Activated T-helper 2 cell treated with anti-CD3 and anti-CD28 coated beads, Interferon-gamma antibody, Interleukin-2, Interleukin-4, amounts not matched to agents 10 μg/mL and 5 μg/mL and 100 μg/mL, durations not matched to agents 14 hours and 24 hours and 36 hours (primary cell): ENCODE data around the gene NIT2. TPM values are rescaled to one million over a fixed set of nuclear protein-coding genes. Genes with fewer than 3 reads are reported as not detected.

ENCODE experiments used
- DNase-seq: peaks from one replicate; pipeline ENCODE4 v3.0.0; 2021; ENCODE audit warnings: low spot score
- H3K27ac Mint-ChIP-seq: one replicate; pipeline ENCODE4 v1.8.0; 2021; ENCODE audit warnings: mixed read lengths
- H3K27me3 Mint-ChIP-seq: one replicate; pipeline ENCODE4 v1.8.0; 2021; ENCODE audit warnings: low read depth, mixed read lengths
- H3K36me3 Mint-ChIP-seq: one replicate; pipeline ENCODE4 v1.8.0; 2021; ENCODE audit warnings: low read depth, mixed read lengths
- H3K4me1 Mint-ChIP-seq: one replicate; pipeline ENCODE4 v1.8.0; 2021; ENCODE audit warnings: low read depth, mixed read lengths
- H3K4me3 Mint-ChIP-seq: one replicate; pipeline ENCODE4 v1.8.0; 2021; ENCODE audit warnings: low read depth, mild to moderate bottlenecking, moderate library complexity, mixed read lengths
- H3K9me3 Mint-ChIP-seq: one replicate; pipeline ENCODE4 v1.8.0; 2021; ENCODE audit warnings: mixed read lengths
- intact Hi-C: fragments of 100-400 bp; cut with micrococcal nuclease; formaldehyde crosslinking; loops from one replicate; pipeline ENCODE4 v1.15.1; 2023
- total RNA-seq: library from RNA; stranded (reverse); gene quantifications from 2 replicates; pipeline ENCODE4 v1.2.3, GENCODE V29; 2022

The NIT2 gene
- total RNA-seq, 1 donor from 2014 or later: 73.7 TPM

GRCh38 chr3:100376301-100376700, 41.7 kb downstream of the NIT2 start:
- no peaks in the 10 kb centered on the region for H3K9me3 Mint-ChIP-seq
- H3K36me3 Mint-ChIP-seq: peaks cover 72% of the 10 kb centered on the region
- intact Hi-C loops: no loop called here
- H3K4me3 Mint-ChIP-seq: no peak overlapping the region
- H3K27me3 Mint-ChIP-seq: no peaks in the 10 kb centered on the region
- H3K4me1 Mint-ChIP-seq: no peaks in the 10 kb centered on the region
- DNase-seq: no peak
- no peak overlapping the region for H3K27ac Mint-ChIP-seq

DNA sequence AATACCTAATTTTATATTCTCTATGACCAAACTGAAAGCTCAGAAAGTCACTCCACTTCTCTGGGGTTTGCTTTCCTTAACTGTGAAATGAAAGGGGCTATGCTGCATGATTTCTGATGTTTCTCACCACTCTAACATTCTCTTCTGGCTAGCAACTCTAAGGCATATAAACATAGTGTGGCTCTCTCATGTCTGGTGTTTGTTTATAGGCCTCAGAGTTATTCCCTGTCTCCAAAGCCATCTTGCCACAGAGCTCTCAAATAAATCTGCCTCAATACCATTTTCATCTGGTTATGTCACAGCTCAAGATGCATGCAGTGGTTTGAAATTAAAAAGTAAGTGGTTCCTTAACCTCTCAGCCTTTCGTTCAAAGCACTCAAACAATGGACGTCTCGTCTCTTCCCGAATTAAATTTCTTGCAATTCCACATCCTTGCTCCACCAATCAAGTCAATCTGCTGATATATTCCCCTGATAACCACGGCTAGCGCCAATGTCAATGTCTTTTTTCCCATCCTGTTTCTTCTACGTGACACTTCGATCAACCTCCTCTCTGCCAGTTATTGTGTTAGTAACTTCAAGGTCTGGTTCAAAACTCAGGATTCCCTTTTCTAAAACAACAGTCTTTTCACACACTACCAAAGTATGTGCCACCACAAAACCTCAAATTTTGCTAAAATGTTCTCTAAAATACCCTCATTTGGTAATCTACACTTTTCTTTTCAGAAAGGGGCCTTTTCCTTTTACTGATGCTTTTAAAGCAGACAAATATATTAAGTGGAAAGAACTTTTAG, 50.4 kb downstream of the NIT2 start:
- peaks cover 7% of the 10 kb centered on the region for H3K4me1 Mint-ChIP-seq
- H3K27ac Mint-ChIP-seq: no peak overlapping the region
- DNase-seq: no peak
- H3K4me3 Mint-ChIP-seq: no peak overlapping the region
- peaks cover 15% of the 10 kb centered on the region for H3K9me3 Mint-ChIP-seq
- peaks cover 76% of the 10 kb centered on the region for H3K36me3 Mint-ChIP-seq
- no peaks in the 10 kb centered on the region for H3K27me3 Mint-ChIP-seq
- intact Hi-C loops: no loop called here

GRCh38 chr3:100386437-100387074, 52.0 kb downstream of the NIT2 start:
- H3K4me1 Mint-ChIP-seq: peaks cover 6% of the 10 kb centered on the region
- H3K27me3 Mint-ChIP-seq: no peaks in the 10 kb centered on the region
- H3K27ac Mint-ChIP-seq: no peak overlapping the region
- H3K9me3 Mint-ChIP-seq: peaks cover 15% of the 10 kb centered on the region
- intact Hi-C loops: no loop called here
- no peak overlapping the region for H3K4me3 Mint-ChIP-seq
- DNase-seq: no peak
- H3K36me3 Mint-ChIP-seq: peaks cover 70% of the 10 kb centered on the region

DNA sequence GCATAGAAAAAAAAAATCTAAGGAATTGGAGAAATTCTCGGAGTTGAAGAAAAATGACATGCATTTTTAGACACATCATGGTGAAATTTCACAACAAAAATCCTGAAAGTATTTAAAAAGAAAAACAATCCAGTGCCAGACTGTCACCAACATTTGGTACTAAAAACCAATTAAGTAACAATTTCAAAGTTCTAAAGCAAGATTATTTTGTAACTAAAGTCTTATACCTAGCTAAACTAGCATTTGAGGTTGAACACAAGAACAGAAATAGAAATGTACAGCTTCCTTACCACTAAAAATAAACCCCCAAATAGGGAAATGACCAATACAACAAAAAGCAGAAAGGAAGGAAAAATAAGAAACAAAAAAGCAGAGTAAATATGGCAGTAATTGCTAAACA, 54.5 kb downstream of the NIT2 start:
- peaks cover 66% of the 10 kb centered on the region for H3K36me3 Mint-ChIP-seq
- H3K27ac Mint-ChIP-seq: no peak overlapping the region
- peaks cover 5% of the 10 kb centered on the region for H3K4me1 Mint-ChIP-seq
- no peak overlapping the region for H3K4me3 Mint-ChIP-seq
- intact Hi-C loops: no loop called here
- DNase-seq: no peak
- H3K27me3 Mint-ChIP-seq: no peaks in the 10 kb centered on the region
- peaks cover 15% of the 10 kb centered on the region for H3K9me3 Mint-ChIP-seq

GRCh38 chr3:100395679-100396431, 61.3 kb downstream of the NIT2 start:
- intact Hi-C loops: no loop called here
- peaks cover 27% of the 10 kb centered on the region for H3K4me1 Mint-ChIP-seq
- peak overlapping the region; percentile 30 for H3K27ac Mint-ChIP-seq
- no peak overlapping the region for H3K4me3 Mint-ChIP-seq
- no peak for DNase-seq
- H3K9me3 Mint-ChIP-seq: no peaks in the 10 kb centered on the region
- H3K27me3 Mint-ChIP-seq: no peaks in the 10 kb centered on the region
- peaks cover 36% of the 10 kb centered on the region for H3K36me3 Mint-ChIP-seq

DNA sequence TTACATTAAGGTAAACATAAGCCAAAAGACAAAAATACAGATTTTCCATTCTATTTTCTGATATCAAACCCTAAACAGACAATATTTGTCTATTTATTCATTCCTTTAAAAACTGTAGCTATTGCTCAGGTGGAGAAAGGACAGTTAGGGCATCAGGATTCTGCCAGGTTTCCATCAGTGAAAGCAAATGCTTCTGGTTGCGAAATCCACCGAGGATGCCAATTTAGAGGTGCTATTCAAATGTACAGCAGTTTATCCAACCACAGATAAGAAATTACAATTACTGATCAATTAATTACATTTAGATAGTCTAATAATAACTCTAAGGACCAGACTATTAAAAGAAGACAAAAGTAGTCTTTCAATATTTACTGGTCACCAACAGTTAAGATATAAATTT, 62.4 kb downstream of the NIT2 start:
- intact Hi-C loops: no loop called here
- peaks cover 34% of the 10 kb centered on the region for H3K36me3 Mint-ChIP-seq
- H3K4me3 Mint-ChIP-seq: no peak overlapping the region
- no peaks in the 10 kb centered on the region for H3K27me3 Mint-ChIP-seq
- no peaks in the 10 kb centered on the region for H3K9me3 Mint-ChIP-seq
- H3K4me1 Mint-ChIP-seq: peaks cover 28% of the 10 kb centered on the region
- H3K27ac Mint-ChIP-seq: no peak overlapping the region
- DNase-seq: no peak

DNA sequence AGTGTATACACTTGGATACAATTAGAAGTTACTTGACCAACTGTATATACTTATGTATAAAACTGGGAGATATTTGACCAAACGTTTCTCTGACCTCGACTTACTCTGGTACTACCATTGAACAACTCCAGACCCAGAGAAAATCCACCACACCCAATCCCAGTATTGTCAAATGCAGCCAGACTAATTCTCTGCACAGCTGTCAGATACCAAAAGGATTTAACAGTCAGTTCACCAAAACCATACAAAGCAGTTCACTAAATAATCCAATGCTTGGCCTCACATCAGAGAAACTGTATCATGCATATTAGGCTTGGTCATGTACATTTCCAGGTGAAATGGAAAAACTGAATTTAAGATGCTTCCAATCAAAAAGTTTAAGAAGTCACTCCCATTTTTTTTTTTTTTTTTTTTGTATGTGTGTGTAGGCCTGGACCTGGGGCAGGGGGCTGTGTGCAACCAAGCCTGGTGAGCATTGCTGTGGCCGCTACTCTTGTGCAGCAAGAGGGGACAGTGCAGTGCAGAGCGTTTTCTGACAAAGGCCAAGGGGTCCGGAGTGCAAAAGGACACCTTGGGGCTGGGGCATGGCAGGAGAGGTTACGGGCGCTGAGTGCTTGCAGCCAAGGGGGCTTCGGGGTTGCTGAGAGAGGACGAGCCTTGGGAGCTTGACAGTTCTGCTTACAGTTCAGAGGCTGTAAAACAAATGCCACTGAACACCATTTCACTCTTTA, 64.9 kb downstream of the NIT2 start:
- Mint-ChIP-seq H3K27ac (peak overlapping the region; percentile 78), H3K4me3 (peak overlapping the region; percentile 90), H3K9me3 (peaks cover 3% of the 10 kb centered on the region), H3K27me3 (no peaks in the 10 kb centered on the region), H3K36me3 (peaks cover 31% of the 10 kb centered on the region), H3K4me1 (peaks cover 39% of the 10 kb centered on the region)
- intact Hi-C loops: loop anchor here (2.0 to 10.0 kb wide), 9 partner anchors 82 to 1845 kb away; partner anchors contain the start of genes PCNP and ZBTB11
- DNase-seq: no peak

- H3K27me3 Mint-ChIP-seq: no peaks in the 10 kb centered on the region
- DNase-seq: peak; percentile 34
- peaks cover 42% of the 10 kb centered on the region for H3K4me1 Mint-ChIP-seq
- H3K4me3 Mint-ChIP-seq: peak overlapping the region; percentile 90
- intact Hi-C loops: loop anchor here (2.0 to 10.0 kb wide), 9 partner anchors 83 to 1846 kb away; partner anchors contain the start of genes PCNP and ZBTB11
- H3K9me3 Mint-ChIP-seq: peaks cover 8% of the 10 kb centered on the region
- peaks cover 35% of the 10 kb centered on the region for H3K36me3 Mint-ChIP-seq
- H3K27ac Mint-ChIP-seq: peak overlapping the region; percentile 78
Measured at GRCh38 chr3:100400419-100400779, 65.8 kb downstream of the NIT2 start.

DNA sequence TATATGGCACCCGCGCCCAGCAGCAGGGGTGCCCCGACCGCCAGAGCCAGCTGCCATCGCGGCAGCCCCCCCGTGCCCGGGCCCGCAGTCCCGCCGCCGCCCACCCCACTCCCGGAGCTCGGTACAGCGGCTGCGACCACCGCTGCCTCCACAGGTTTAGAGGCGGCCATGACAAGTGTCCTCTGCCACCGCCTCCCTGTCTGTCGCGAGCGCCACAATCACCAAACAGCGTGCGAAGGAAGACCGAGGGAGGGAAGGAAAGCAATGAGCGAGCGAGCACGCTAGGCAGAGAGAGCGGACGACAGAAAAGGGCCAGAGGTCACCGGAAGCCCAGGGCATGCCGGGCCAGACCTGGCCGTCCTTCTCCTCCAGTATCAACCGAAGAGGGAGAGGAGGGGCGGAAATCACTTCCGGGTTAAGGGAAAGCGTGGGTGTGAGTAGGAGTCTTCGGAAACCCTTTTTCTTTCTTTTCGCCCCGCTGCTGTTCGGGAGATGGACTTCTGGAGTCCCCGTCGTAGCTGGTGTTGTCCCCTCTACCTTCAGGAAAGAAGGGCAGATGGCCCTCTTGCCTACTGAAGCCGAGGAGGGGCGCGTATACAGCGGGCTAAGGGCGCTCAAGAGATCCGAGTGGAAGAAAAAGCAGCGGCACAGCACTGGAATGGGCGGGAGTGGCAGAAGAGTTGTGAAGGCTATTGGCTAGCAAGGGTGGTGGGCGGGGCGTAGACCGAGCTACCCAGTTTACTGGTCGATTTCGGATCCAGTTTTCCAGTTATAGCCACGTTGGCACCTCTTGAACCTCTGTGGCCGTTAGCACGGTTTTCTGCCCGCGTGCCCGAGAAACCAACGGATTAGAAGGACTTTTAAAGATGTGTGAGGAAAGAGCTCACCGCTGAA, 66.5 kb downstream of the NIT2 start, which contains the start of the genes LNP1 and TOMM70:
Gene LNP1, plus strand, starts transcription at position 760 of the 894 bp plus-strand sequence. CDS start 28,191 bp downstream, outside the sequence.
Gene TOMM70, minus strand, starts transcription at position 310 of the 894 bp plus-strand sequence. Its CDS starts 140 bp downstream, at position 170.
- peaks cover 41% of the 10 kb centered on the region for H3K4me1 Mint-ChIP-seq
- peaks cover 13% of the 10 kb centered on the region for H3K9me3 Mint-ChIP-seq
- peaks cover 36% of the 10 kb centered on the region for H3K36me3 Mint-ChIP-seq
- peak within 1 kb of the TSS; percentile 98 for H3K27ac Mint-ChIP-seq
- intact Hi-C loops: loop anchor here (1.0 to 10.0 kb wide), 14 partner anchors 67 to 1846 kb away; partner anchors contain the start of genes NIT2, PCNP, TBC1D23 and TFG
- DNase-seq: peak; percentile 92
- no peaks in the 10 kb centered on the region for H3K27me3 Mint-ChIP-seq
- peak within 1 kb of the TSS; percentile 90 for H3K4me3 Mint-ChIP-seq

- Mint-ChIP-seq H3K4me1 (peaks cover 38% of the 10 kb centered on the region), H3K36me3 (peaks cover 34% of the 10 kb centered on the region), H3K9me3 (peaks cover 13% of the 10 kb centered on the region), H3K27ac (peak overlapping the region; percentile 98), H3K27me3 (no peaks in the 10 kb centered on the region), H3K4me3 (peak overlapping the region; percentile 90)
- DNase-seq: no peak
- intact Hi-C loops: loop anchor here (1.0 to 10.0 kb wide), 14 partner anchors 67 to 1847 kb away; partner anchors contain the start of genes NIT2, PCNP, TBC1D23 and TFG
Measured at GRCh38 chr3:100401674-100402041, 67.1 kb downstream of the NIT2 start.

DNA sequence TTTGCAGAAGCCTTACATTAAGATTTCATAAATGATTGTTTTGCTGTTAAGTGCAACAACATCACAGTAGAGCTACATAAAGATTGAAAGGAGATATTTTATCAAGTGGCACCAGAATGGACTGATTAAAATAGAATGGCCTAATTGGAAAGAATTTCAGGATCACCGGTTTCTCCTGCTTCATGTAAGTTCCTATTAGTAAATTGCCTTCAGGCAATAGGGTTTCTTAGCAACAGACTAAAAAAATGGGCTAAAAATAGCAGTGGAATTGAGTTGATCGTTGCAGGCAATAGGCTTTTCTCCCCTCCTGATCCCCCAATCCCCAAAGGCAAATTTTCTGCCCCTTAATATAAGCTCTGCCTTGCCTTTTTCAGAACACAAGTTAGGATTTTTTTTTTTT, 67.7 kb downstream of the NIT2 start:
- Mint-ChIP-seq H3K9me3 (peaks cover 19% of the 10 kb centered on the region), H3K36me3 (peaks cover 35% of the 10 kb centered on the region), H3K4me1 (peaks cover 35% of the 10 kb centered on the region), H3K27ac (peak overlapping the region; percentile 98), H3K4me3 (peak overlapping the region; percentile 90), H3K27me3 (no peaks in the 10 kb centered on the region)
- DNase-seq: no peak
- intact Hi-C loops: loop anchor here (5.0 to 10.0 kb wide), 6 partner anchors 85 to 1847 kb away; partner anchors contain the start of gene PCNP
